DMS 273 (cell line): ENCODE data around the gene APOBEC3H.

Experiments
- DNase-seq: peaks from one replicate; lab custom pipeline; 2025; ENCODE audit not compliant: unreplicated experiment; lab: John Stamatoyannopoulos, UW

Gene APOBEC3H

DNA sequence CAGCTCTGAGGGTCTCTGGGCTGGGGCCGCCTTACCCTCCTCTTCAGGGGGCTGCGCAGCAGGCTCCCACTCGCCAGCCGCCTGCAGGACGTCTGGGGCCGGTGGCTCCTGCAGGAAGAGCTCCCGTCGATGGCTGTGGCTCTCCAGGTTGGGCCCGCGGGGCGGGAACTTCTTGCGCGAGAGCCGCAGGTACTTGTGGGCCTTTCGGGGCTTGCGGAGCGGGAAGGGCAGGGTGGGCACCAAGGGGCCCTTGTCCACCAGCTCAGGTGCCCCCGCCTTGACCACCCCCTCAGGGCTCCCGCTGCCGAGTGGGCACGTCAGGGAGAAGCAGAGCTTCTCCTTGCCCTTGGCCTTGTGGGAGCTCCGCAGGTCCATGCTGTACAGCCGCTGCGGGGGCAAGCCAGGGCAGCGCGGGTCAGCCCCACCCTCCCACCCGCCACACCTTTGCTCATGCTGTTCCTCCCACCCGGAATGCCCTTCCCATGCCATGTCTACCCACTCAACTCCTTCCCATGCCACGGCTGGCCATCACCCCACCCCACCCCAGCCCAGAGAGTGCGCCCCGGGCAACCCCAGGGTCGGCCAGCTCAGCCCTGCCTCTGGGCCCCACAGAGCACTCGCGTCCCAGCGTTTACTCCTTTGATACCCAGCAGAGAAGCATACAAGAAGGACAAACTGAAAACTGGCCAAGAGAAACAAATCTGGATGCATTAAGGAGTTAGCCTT lies 37.5 kb downstream of the APOBEC3H start:
- DNase-seq, result no peak

DNA sequence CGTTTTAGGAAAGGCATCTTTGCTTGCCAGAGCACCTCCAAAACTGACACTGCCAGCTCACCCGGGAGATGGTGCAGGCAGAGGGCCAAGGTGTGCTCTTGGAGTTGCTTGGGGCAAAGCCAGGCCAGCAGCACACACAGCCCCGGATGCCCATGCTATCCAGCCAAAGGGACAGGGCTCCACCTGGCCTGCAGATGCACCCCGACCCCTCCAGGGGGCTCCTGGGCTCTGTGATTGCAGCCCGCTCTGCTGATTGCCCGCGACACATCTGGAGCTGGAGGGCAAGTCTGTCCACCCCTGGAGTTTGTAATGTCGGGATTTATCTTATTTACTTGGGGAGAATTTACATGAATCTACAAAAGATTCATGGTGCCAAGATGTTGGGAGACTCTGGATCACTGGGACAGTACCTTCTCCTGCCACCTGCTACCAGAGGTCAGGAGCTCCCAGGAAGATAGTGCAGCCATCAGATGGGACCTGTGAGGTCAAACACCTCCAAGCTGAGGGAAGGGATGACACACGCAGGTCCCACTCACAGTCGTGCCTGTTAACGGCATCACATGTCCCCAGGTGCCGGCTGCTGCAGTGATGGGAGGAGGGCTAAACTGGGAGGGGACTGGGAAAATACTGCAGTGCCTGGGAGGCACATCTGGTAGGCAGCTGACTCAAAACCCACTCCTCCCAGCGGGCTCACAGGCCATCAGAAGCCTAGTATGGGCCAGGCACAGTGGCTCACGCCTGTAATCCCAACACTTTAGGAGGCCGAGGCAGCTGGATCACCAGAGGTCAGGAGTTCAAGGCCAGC lies 38.2 kb downstream of the APOBEC3H start:
- DNase-seq, result peak; percentile 67

DNA sequence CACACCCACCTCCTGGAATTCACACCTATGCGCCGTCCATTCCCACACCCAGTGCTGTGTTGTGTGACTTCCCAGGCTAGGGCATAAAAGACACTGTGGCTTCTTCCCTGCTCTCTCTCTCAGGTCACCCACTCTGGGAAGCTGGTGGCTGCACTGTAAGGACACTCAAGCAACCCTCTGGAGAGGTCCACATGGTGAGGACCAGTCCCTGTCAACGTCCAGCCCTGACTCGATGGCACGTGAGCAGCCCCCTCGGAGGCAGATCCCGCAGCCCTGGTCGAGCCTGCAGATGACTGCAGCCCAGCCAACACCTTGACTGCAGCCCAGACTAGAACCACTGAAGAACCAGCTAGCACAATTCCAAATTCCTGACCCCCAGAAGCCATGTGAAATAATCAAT lies 39.3 kb downstream of the APOBEC3H start:
- DNase-seq, result no peak

DNA sequence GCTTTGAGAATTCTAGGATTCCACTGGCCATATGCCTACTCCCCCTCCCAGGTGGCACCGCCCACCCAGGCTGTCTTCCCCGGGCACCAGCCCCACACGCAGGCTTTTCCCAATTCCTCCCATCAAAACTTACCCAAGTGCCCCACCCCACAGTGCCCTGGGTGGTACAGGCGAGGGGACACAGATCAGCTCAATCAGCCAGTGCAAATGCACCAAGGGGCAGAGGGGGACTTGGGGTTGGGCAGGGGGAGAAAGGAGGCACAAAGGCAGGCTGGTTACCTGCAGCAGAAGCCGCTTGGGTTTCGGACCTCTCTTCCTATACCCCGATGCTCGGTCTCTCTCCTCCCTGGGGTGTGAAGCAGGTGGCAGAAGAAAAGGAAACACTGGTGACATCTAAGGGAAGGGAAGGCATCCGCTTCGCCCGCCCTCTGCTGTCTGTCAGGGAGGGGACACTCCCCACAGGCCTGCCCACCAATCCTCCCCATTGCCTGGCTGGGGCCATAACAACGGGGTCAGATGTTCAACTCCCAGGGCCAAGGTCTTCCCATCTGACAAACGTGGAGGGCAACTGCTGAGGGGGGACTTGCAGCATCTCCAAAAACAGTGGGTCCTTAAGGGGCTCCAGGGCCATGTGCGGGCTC lies 41.4 kb downstream of the APOBEC3H start:
- peak; percentile 18 for DNase-seq

DNA sequence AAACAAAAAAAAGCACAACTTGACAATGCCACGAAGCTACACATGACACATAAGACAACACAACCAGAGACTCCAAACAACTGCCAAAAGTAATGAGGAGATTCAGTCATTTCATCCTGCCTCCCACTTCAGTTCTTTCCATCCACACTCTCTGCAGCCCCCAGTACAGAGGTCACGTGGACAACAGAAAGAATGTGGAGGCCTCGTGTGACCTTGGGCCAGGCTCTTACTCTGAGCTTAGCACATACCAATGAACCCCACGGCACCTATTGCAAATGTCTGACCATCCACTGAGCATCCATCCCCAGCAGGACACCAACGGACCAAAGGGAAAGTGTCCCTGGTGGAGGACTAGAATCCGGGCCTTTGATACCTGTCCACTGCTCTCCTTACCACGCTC lies 42.9 kb downstream of the APOBEC3H start:
- no peak for DNase-seq

DNA sequence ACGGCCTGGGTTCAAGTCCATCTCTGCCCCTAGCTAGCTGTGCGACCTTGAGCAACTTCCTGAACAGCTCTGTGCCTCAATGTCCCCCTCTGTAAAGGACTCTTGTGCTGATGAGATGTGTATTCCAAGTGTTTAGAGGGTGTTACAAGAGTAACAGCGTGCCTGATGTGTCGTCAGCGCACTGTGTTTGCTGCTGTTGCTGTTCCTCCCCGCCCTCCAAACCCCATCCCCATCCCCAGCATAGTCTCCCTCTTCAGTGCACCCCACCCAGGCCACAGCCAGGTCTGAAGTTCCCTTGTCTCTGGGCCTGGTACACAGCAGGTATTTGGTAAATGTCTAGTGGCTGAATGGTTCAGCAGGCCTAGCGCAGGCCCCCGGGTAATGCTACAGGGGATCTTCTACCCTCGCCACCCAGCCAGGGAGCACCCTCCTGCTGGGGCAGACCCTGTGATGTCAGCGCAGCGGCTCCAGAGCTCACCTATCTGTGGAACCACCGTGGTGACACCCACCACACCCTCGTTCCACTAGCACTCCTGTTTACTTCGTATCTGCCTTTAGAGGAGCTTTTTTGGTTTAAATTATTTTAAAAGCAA lies 45.1 kb downstream of the APOBEC3H start:
- DNase-seq, result no peak

GRCh38 chr22:39144101-39144767 lies 47.2 kb downstream of the APOBEC3H start:
- DNase-seq, result no peak

DNA sequence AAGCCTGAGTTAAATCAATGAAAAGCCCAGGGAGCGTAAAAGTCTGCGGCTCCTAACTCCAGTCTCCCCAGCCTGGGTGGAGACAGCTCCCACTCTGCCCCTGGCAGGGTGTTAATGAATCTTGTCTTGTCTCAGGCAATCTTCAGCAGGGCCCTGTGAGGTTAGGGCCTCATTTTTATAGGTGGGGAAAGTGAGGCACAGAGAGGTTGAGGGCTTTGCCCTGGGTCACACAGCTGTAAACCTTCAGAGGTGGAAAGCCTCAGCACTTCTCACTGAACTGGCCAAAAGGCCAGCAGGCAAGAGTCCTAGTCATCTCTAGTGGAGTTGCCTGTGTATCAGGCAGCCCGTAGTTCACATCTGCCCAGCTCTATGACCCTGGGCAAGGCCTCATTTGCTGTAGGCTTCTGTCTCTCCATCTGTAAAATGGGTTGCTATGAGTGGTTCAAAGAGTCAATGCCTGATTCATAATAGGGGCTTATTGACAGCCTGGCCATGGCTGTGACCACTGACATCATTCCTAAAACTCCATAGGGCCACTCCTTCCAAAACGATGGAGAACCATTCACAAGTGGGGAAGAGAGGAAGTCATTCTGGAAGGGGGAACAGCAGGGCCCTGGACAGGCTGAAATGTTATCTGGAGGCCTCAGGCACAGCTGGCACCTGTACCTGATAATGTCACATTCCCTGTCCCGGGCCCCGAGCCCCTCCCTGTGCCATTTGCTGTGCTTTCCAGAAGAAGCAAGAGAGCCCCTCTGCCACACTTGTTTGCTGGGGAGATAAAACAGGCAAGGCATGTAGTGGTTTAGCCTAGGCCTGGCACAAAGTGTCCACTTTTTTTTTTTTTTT lies 49.4 kb downstream of the APOBEC3H start:
- no peak for DNase-seq

DNA sequence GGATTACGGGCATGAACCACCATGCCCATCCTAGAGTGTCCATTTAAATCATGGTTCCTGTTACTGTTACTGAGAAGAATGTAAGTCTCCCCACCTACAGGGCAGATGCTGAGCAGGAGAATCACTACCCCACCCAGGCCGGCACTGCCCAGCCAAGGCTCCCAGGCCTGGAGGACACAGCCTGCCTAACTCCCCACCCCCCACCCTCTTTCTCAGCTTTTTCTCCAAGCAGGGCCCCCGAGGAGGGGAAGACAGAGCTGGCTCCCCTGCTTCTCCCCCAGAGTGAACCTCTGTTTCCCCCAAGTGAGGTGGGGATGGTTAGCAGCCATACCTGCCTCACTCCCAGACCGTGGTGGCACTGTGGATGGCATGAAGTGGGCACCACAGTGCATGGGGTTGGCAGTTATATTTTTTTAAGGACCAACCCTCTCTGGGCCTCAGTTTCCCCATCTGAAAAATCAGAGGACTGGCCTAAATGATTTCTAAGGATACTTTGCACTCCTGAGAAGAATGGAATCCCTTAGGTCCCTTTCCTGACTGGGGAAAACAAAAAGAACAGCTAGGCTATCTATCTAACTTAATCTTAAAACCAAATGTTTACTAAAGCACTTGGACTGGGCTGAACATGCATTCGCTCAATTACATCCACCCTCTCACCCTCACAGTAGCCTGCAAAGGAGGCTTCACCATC lies 50.4 kb downstream of the APOBEC3H start:
- no peak for DNase-seq

GRCh38 chr22:39148026-39148726 lies 51.1 kb downstream of the APOBEC3H start:
- no peak for DNase-seq

DNA sequence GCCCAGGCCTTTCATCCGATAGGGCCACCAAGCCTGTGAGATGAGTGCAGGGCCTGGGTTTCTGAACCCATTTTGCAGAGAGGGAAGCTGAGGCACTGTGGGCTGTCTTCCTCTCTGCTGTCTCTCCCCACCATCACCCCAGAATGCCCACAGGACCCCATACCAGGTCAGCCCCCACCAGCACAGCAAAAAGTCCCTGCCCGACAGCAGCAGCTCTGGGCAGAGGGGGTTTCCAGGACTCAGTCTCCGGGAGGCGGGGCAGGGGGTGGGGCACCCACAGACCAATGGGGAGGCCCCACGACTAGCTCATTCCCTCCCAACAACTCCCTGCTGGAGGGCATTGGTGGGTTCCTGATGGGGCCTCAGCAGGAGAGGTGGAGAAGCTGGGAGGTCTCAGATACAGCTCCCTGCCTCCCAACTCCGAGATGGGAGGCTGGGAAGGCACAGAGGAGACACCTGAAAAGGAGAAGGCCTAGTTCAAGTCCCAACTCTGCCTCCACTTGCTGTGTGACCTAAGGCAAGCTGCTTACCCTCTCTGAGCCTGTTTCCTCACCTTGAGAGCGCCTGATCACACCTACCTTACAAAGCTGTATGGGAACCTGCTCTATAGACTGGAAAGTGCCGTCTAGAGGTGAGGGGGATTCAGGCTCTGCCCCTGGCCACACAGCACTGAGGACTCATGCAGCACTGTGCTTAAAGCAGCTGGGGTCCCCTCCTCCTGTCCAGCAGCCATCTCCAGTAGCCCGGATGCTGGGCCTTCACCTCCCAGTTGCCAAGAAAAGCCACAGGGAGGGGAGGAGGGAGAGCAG lies 51.9 kb downstream of the APOBEC3H start:
- peak; percentile 22 for DNase-seq

- no peak for DNase-seq
Measured at GRCh38 chr22:39149915-39150847, 53.1 kb downstream of the APOBEC3H start.

- no peak for DNase-seq
Measured at GRCh38 chr22:39150848-39151215, 53.8 kb downstream of the APOBEC3H start.

DNA sequence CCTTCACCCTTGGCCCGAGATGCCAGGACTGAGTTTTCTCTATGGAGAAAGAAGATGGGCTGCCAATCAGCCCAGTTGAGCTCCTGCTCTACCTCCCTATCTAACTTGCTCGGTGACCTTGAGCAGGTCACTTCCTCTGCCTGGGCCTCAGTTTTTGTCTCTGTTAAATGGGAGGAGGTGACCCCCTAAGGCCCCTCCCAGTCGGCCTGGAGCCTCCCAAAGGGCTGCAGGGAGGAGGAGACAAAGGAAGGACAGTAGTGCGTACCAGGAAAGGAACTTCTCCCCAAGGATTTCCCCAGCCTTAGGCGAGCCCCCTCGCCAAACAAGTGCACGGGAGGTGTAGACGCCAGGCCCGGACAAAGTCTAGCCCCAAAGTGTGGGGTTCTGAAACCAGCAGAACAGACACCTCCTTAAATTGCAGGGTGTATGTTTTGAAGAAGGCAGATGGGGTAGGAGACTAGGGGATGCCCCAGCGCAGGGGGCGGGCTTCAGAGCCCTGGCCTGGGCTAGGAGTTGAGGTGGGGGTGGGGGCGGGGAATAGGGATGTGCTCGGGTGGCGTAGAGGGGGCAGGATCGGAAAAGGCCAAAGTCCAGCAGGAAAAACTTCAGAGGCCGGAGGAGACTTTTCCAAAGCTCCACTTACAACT lies 54.4 kb downstream of the APOBEC3H start:
- DNase-seq, result no peak

DNA sequence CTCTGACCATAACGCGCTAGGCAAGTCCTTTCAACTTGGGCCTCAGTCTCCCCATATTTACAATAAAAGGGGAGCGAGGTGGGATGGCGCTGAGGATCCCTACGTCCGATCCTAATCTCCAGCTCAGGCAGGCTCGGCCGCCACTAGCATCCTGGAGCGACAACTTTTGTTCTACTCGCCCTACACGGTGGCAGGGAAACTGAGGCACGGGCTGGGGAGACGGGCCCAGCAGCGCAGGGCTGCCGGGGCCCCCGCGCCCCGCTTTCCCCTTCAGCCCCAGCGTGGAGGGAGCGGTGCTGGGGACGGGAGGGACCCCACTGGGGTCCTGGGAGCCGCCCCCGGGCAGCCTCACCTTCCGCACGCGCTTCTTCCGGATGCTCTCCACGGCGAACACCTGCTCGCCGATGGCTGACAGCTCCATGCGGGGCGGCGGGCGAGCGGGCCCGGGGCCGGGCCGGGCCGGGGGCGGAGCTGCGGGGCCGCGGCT lies 55.0 kb downstream of the APOBEC3H start:
- DNase-seq, result no peak

DNA sequence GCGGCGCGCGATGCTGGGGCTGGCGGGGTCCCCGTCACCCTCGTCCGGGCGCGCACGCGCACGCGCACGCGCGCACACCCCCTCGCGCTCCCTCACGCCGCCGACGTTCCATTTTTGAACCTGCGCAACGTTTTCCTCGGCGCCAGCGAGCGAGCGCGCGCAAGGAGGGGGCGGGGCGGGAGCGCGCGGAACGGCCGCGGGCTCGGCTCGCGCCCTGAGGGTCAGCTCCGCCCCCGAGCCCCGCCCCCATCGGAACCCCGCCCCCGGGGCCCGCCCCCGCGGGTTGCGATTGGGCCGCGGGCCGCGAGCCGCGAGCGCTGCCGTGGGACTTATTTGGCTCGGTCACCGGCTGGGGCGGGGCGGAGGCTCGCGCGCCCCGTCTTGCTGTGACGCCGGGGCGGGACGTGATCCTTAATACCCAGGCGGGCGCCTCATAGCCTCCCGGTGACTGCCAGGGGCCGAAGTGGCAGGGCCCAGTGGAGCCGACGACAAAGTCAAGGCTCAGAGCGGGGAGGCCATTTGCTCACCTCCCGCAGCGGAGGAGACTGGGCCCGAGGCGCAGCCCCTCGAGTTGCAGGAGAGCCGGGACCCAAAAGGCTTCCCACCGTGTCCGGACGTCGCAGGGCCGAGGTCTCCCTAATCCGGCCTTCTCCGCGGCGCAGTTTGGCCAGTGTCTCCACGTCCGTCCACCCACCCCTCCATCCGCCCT lies 55.6 kb downstream of the APOBEC3H start, which contains the start of gene CBX7:
Gene CBX7, minus strand, starts transcription at position 170 of the 709 bp plus-strand sequence. CDS start 236 bp downstream, outside the sequence.
- peak; percentile 91 for DNase-seq
